H1 (cell line): ENCODE measurements around the gene ANP32B. TPM values are rescaled to one million over a fixed set of nuclear protein-coding genes. Genes with fewer than 3 reads are reported as not detected.
"Not testable (repeated sequence)": the region's sequence is repeated elsewhere in the genome, so short reads cannot be mapped to it uniquely, and the experiment has no call there.

Source experiments
- CTCF ChIA-PET: fragments of 300-600 bp; sonication (Branson Sonifier 250); formaldehyde crosslinking; loops from one replicate; lab custom pipeline; 2021; ENCODE audit not compliant: partially characterized antibody; lab: Charles Lee
- POLR2A ChIA-PET: fragments of 300-600 bp; sonication (Branson Sonifier 250); formaldehyde crosslinking; loops from one replicate; lab custom pipeline; 2021; ENCODE audit warnings: inconsistent platforms; ENCODE audit not compliant: partially characterized antibody; lab: Charles Lee
- DNase-seq, 2 experiments: peaks; one replicate each; pipeline versions ENCODE4 v3.0.0 to v3.0.0-alpha.2; 2010 to 2022; ENCODE audit warnings: low spot score in 2 of 2, low read depth in 1 of 2, mixed read lengths in 1 of 2
- FAIRE-seq: peaks from 2 replicates; lab custom pipeline; 2011; peaks lifted over from hg19 to GRCh38; lab: Jason Lieb, UNC
- H2AFZ ChIP-seq: 2 replicates; pipeline ENCODE4 v1.8.1; 2012; ENCODE audit warnings: low read length, inconsistent platforms
- H2AK5ac ChIP-seq: 2 replicates; pipeline ENCODE4 v1.6.1; 2013; ENCODE audit warnings: low read depth, low read length
- H2BK120ac ChIP-seq: replicated peaks from 2 replicates; pipeline ENCODE3; 2013; ENCODE audit warnings: low read depth, low read length, inconsistent platforms
- H2BK12ac ChIP-seq: 2 replicates; pipeline ENCODE4 v1.6.1; 2013; ENCODE audit warnings: low read depth, low read length
- H2BK15ac ChIP-seq: 2 replicates; pipeline ENCODE4 v1.6.1; 2013; ENCODE audit warnings: low read length
- H2BK20ac ChIP-seq: 2 replicates; pipeline ENCODE4 v1.6.1; 2013; ENCODE audit warnings: low read length
- H2BK5ac ChIP-seq: 2 replicates; pipeline ENCODE4 v1.6.1; 2013; ENCODE audit warnings: low read depth, low read length
- H3K14ac ChIP-seq: 2 replicates; pipeline ENCODE4 v1.6.1; 2013; ENCODE audit warnings: inconsistent platforms; ENCODE audit not compliant: insufficient read length
- H3K18ac ChIP-seq: 2 replicates; pipeline ENCODE4 v1.6.1; 2013; ENCODE audit warnings: low read length; ENCODE audit errors: extremely low read depth
- H3K23ac ChIP-seq: 2 replicates; pipeline ENCODE4 v1.6.1; 2013; ENCODE audit warnings: inconsistent platforms; ENCODE audit not compliant: insufficient read length
- H3K23me2 ChIP-seq: 2 replicates; pipeline ENCODE4 v1.6.1; 2013; ENCODE audit warnings: low read depth, low read length
- H3K27ac ChIP-seq: 2 replicates; pipeline ENCODE4 v1.6.1; 2011; ENCODE audit warnings: low read depth, low read length, inconsistent platforms
- H3K27me3 ChIP-seq, 4 experiments: replicated peaks in 1 of 4; 1 replicate in 1 of 4; 2 replicates in 3 of 4; pipeline versions ENCODE4 v1.6.1 to v1.8.1; 2011 to 2013; ENCODE audit warnings: low read length in 3 of 4, mild to moderate bottlenecking in 3 of 4, inconsistent platforms in 2 of 4, mixed read lengths in 2 of 4, moderate library complexity in 1 of 4; ENCODE audit not compliant: control insufficient read depth in 3 of 4, insufficient read depth in 3 of 4; ENCODE audit errors: extremely low read depth in 1 of 4
- H3K36me3 ChIP-seq, 4 experiments: 2 replicates each; pipeline versions ENCODE4 v1.6.1 to v1.8.1; 2011 to 2013; ENCODE audit warnings: mild to moderate bottlenecking in 4 of 4, low read length in 3 of 4, moderate library complexity in 2 of 4, control low read depth in 1 of 4, inconsistent platforms in 1 of 4; ENCODE audit not compliant: insufficient read depth in 4 of 4, control insufficient read depth in 2 of 4
- H3K4ac ChIP-seq: replicated peaks from 2 replicates; pipeline ENCODE3; 2013; ENCODE audit warnings: low read length, low read depth, mixed read lengths, inconsistent platforms; ENCODE audit not compliant: insufficient read length
- H3K4me1 ChIP-seq, 4 experiments: replicated peaks in 1 of 4; 1 replicate in 1 of 4; 2 replicates in 3 of 4; pipeline versions ENCODE4 v1.6.1 to v1.8.1; 2011 to 2013; ENCODE audit warnings: low read length in 3 of 4, inconsistent platforms in 2 of 4, mixed read lengths in 1 of 4; ENCODE audit not compliant: insufficient read depth in 4 of 4, control insufficient read depth in 3 of 4
- H3K4me2 ChIP-seq, 2 experiments: 2 replicates each; pipeline versions ENCODE4 v1.6.1 to v1.8.1; 2011 to 2013; ENCODE audit warnings: low read depth in 2 of 2, low read length in 2 of 2, control low read depth in 1 of 2, inconsistent platforms in 1 of 2, mild to moderate bottlenecking in 1 of 2; ENCODE audit not compliant: insufficient read depth in 1 of 2
- H3K4me3 ChIP-seq, 4 experiments: fragments of 200-600, 300-600 bp in 1 of 4; sonication (generic), shearing (Covaris generic), sonication (Bioruptor Twin) in 1 of 4; 2 replicates each; pipeline versions ENCODE4 v1.5.1 to v1.8.1; 2011 to 2016; ENCODE audit warnings: low read length in 4 of 4, low read depth in 3 of 4, control low read depth in 2 of 4, inconsistent platforms in 2 of 4, mild to moderate bottlenecking in 2 of 4, mixed read lengths in 1 of 4, moderate library complexity in 1 of 4; ENCODE audit not compliant: insufficient read depth in 2 of 4; ENCODE audit errors: extremely low read depth in 1 of 4
- H3K56ac ChIP-seq: replicated peaks from 2 replicates; pipeline ENCODE3; 2013; ENCODE audit warnings: low read depth, mild to moderate bottlenecking, mixed read lengths, low read length, inconsistent platforms; ENCODE audit not compliant: insufficient read length
- H3K79me1 ChIP-seq: 2 replicates; pipeline ENCODE4 v1.6.1; 2013; ENCODE audit warnings: low read depth, low read length, control low read depth
- H3K79me2 ChIP-seq, 2 experiments: 2 replicates each; pipeline versions ENCODE4 v1.6.1 to v1.8.1; 2012 to 2013; ENCODE audit warnings: low read length in 2 of 2, mild to moderate bottlenecking in 2 of 2, inconsistent platforms in 1 of 2; ENCODE audit not compliant: insufficient read depth in 2 of 2, control insufficient read depth in 1 of 2
- H3K9ac ChIP-seq, 4 experiments: replicated peaks in 1 of 4; 1 replicate in 1 of 4; 2 replicates in 3 of 4; pipeline versions ENCODE4 v1.6.1 to v1.8.1; 2011 to 2013; ENCODE audit warnings: low read depth in 3 of 4, low read length in 3 of 4, control low read depth in 2 of 4, mild to moderate bottlenecking in 2 of 4, moderate library complexity in 2 of 4, inconsistent platforms in 1 of 4; ENCODE audit errors: extremely low read depth in 1 of 4
- H3K9me3 ChIP-seq, 2 experiments: 2 replicates each; pipeline versions ENCODE4 v1.6.1 to v1.8.1; 2012 to 2013; ENCODE audit warnings: mild to moderate bottlenecking in 2 of 2, moderate library complexity in 2 of 2, control low read depth in 1 of 2, inconsistent platforms in 1 of 2, low read depth in 1 of 2, low read length in 1 of 2, mixed read lengths in 1 of 2; ENCODE audit not compliant: insufficient read depth in 2 of 2
- H4K20me1 ChIP-seq, 2 experiments: replicated peaks in 1 of 2; 2 replicates each; pipeline versions ENCODE3 to v1.8.1; 2011 to 2013; ENCODE audit warnings: inconsistent platforms in 2 of 2, low read length in 2 of 2, mild to moderate bottlenecking in 1 of 2; ENCODE audit not compliant: insufficient read depth in 2 of 2, control insufficient read depth in 1 of 2
- H4K5ac ChIP-seq: 2 replicates; pipeline ENCODE4 v1.6.1; 2013; ENCODE audit warnings: low read length, low read depth, mixed read lengths, inconsistent platforms; ENCODE audit not compliant: insufficient read length
- H4K8ac ChIP-seq: 2 replicates; pipeline ENCODE4 v1.8.0; 2013; ENCODE audit warnings: mild to moderate bottlenecking, moderate library complexity, low read length, inconsistent platforms; ENCODE audit not compliant: insufficient read depth; ENCODE audit errors: extremely low read depth
- H4K91ac ChIP-seq: replicated peaks from 2 replicates; pipeline ENCODE3; 2013; ENCODE audit warnings: low read length, mixed read lengths, inconsistent platforms; ENCODE audit not compliant: insufficient read length
- WGBS, 2 experiments: shearing (Covaris generic) in 1 of 2; methylation state at CpG; one replicate each; pipeline versions ENCODE4 v1.1.6 to v1.1.7; 2013 to 2015; ENCODE audit warnings: low lambda C conversion rate in 2 of 2, mixed read lengths in 2 of 2, inconsistent platforms in 1 of 2, low coverage in 1 of 2, missing lambda C conversion rate in 1 of 2; ENCODE audit not compliant: insufficient replicate concordance in 2 of 2, insufficient coverage in 1 of 2, insufficient read length in 1 of 2; ENCODE audit errors: extremely low coverage in 1 of 2, missing lambda C conversion rate in 1 of 2; 5-methylcytosine and 5-hydroxymethylcytosine counted together
- polyA plus RNA-seq, 7 experiments: library from polyadenylated mRNA; depleted of rRNA in 3 of 7; stranded (reverse) in 5 of 7; unstranded in 2 of 7; fragments of >200 nt in 5 of 7; fragments of 200-250 nt in 2 of 7; gene quantifications; 1 replicate in 5 of 7; 2 replicates in 1 of 7; 4 replicates in 1 of 7; pipeline versions ENCODE4 v1.2.1 to v1.2.3, GENCODE V29; 2011 to 2013; ENCODE audit warnings: missing spikeins in 2 of 7, mixed read lengths in 2 of 7
- total RNA-seq: library from RNA; stranded (reverse); fragmentation: NEBNext Ultra II Directional; extraction: Animal tissue kit (Norgen Biotek cat#: 25700); gene quantifications from 2 replicates; pipeline ENCODE4 v1.2.1, GENCODE V29; 2021

ANP32B gene
- total and polyA plus RNA-seq, 2 of the 8 experiments (the other 6 are each of a cell fraction or from before 2014, with no cell fraction given), result 7.6 to 88.1 TPM

GRCh38 chr9:97960678-97961328, 22.3 kb upstream of the ANP32B start:
- CTCF ChIA-PET, result interaction anchor here (1.1 to 1.5 kb wide), 2 partner anchors 10 to 37 kb away, joined by 3 to 9 read pairs; no protein-coding TSS in a partner anchor
- not testable (repeated sequence) for H3K4me1 ChIP-seq, FAIRE-seq

More at GRCh38 chr9:97960678-97961328, 22.3 kb upstream of the ANP32B start:
- H3K9me3 ChIP-seq, H2BK20ac ChIP-seq, POLR2A ChIA-PET, H3K14ac ChIP-seq, H3K23me2 ChIP-seq, H4K91ac ChIP-seq, H4K5ac ChIP-seq, H3K36me3 ChIP-seq, H3K27me3 ChIP-seq, H4K20me1 ChIP-seq, H3K4me2 ChIP-seq, H2BK12ac ChIP-seq, H3K56ac ChIP-seq, H3K9ac ChIP-seq, H2AK5ac ChIP-seq, H3K27ac ChIP-seq, DNase-seq, H3K23ac ChIP-seq, H2BK120ac ChIP-seq, H3K4me3 ChIP-seq, H3K18ac ChIP-seq, H3K4ac ChIP-seq, H2AFZ ChIP-seq, H3K79me2 ChIP-seq, H2BK15ac ChIP-seq, H2BK5ac ChIP-seq, H3K79me1 ChIP-seq, H4K8ac ChIP-seq: not testable (repeated sequence)
- 87% methylated on average over 9 of the region's 9 CpGs; no CpG with 5 or more reads in 1 of the 2 experiments for WGBS, 2 experiments
